Liver (tissue), 9 donors: ENCODE measurements around the gene JMJD6. TPM values are rescaled to one million over a fixed set of nuclear protein-coding genes. Genes with fewer than 3 reads are reported as not detected.
"Not testable (repeated sequence)": the region's sequence is repeated elsewhere in the genome, so short reads cannot be mapped to it uniquely, and the experiment has no call there.

Source experiments
- DNase-seq: peaks from one replicate; pipeline ENCODE4 v3.0.0-alpha.2; 2017; ENCODE audit warnings: low spot score
- H3K27ac ChIP-seq, 2 donors: one replicate each; pipeline ENCODE4 v1.7.0; 2013; ENCODE audit warnings: inconsistent platforms in 2 of 2, low read length in 2 of 2, control low read depth in 1 of 2, low read depth in 1 of 2, mild to moderate bottlenecking in 1 of 2
- H3K27me3 ChIP-seq, 4 donors: one replicate each; pipeline versions ENCODE4 v1.6.1 to v1.7.0; 2013; ENCODE audit warnings: low read length in 3 of 4, inconsistent platforms in 1 of 4, mild to moderate bottlenecking in 1 of 4, moderate library complexity in 1 of 4; ENCODE audit not compliant: control insufficient read depth in 4 of 4, insufficient read depth in 4 of 4
- H3K36me3 ChIP-seq, 4 donors: one replicate each; pipeline versions ENCODE4 v1.6.1 to v1.7.0; 2013; ENCODE audit warnings: low read length in 3 of 4, mild to moderate bottlenecking in 3 of 4, low read depth in 1 of 4, moderate library complexity in 1 of 4; ENCODE audit not compliant: control insufficient read depth in 4 of 4, insufficient read depth in 3 of 4
- H3K4me1 ChIP-seq, 4 donors: one replicate each; pipeline versions ENCODE4 v1.6.1 to v1.7.0; 2013; ENCODE audit warnings: low read length in 3 of 4, mild to moderate bottlenecking in 3 of 4, moderate library complexity in 1 of 4; ENCODE audit not compliant: control insufficient read depth in 4 of 4, insufficient read depth in 4 of 4
- H3K4me3 ChIP-seq, 3 donors: one replicate each; pipeline versions ENCODE4 v1.6.1 to v1.7.0; 2013; ENCODE audit warnings: low read length in 3 of 3, control low read depth in 1 of 3, low read depth in 1 of 3, mild to moderate bottlenecking in 1 of 3
- H3K9ac ChIP-seq, 2 donors: one replicate each; pipeline ENCODE4 v1.7.0; 2013; ENCODE audit warnings: low read length in 2 of 2, mild to moderate bottlenecking in 2 of 2, moderate library complexity in 2 of 2, control low read depth in 1 of 2, low read depth in 1 of 2
- H3K9me3 ChIP-seq, 4 donors: one replicate each; pipeline versions ENCODE4 v1.6.1 to v1.7.0; 2013; ENCODE audit warnings: low read length in 3 of 4; ENCODE audit not compliant: control insufficient read depth in 4 of 4
- EGR1 ChIP-seq, 2 donors: IDR thresholded peaks; 2 replicates each; pipeline ENCODE4 v1.6.1; 2016 to 2018; ENCODE audit warnings: antibody characterized with exemption in 2 of 2, low read depth in 2 of 2
- FOXA1 ChIP-seq: IDR thresholded peaks from 2 replicates; pipeline ENCODE4 v1.6.1; 2016; ENCODE audit warnings: antibody characterized with exemption
- FOXA2 ChIP-seq: IDR thresholded peaks from 2 replicates; pipeline ENCODE4 v1.6.1; 2016; ENCODE audit warnings: antibody characterized with exemption
- GABPA ChIP-seq, 2 donors: IDR thresholded peaks in 1 of 2; conservative IDR thresholded peaks in 1 of 2; 2 replicates each; pipeline ENCODE4 v1.6.1; 2016; ENCODE audit warnings: antibody characterized with exemption in 2 of 2, mild to moderate bottlenecking in 1 of 2, moderate library complexity in 1 of 2
- HNF4A ChIP-seq, 2 donors: conservative IDR thresholded peaks; 2 replicates each; pipeline ENCODE4 v1.6.1; 2016; ENCODE audit warnings: antibody characterized with exemption in 2 of 2, mild to moderate bottlenecking in 2 of 2
- HNF4G ChIP-seq: IDR thresholded peaks from 2 replicates; pipeline ENCODE4 v1.6.1; 2016; ENCODE audit warnings: antibody characterized with exemption
- JUND ChIP-seq, 2 donors: IDR thresholded peaks; 2 replicates each; pipeline ENCODE4 v1.6.1; 2016; ENCODE audit warnings: antibody characterized with exemption in 2 of 2
- NR2F2 ChIP-seq: IDR thresholded peaks from 2 replicates; pipeline ENCODE4 v1.6.1; 2016; ENCODE audit warnings: antibody characterized with exemption
- RAD21 ChIP-seq, 2 donors: IDR thresholded peaks; 2 replicates each; pipeline ENCODE4 v1.6.1; 2016; ENCODE audit warnings: antibody characterized with exemption in 2 of 2, mild to moderate bottlenecking in 2 of 2
- RXRA ChIP-seq, 2 donors: IDR thresholded peaks; 2 replicates each; pipeline ENCODE4 v1.6.1; 2017 to 2018; ENCODE audit warnings: antibody characterized with exemption in 2 of 2, mild to moderate bottlenecking in 1 of 2
- SP1 ChIP-seq: IDR thresholded peaks from 2 replicates; pipeline ENCODE4 v1.6.1; 2018; ENCODE audit warnings: antibody characterized with exemption, mild to moderate bottlenecking
- TAF1 ChIP-seq: conservative IDR thresholded peaks from 2 replicates; pipeline ENCODE4 v1.6.1; 2016; ENCODE audit warnings: antibody characterized with exemption, mild to moderate bottlenecking
- YY1 ChIP-seq: IDR thresholded peaks from 2 replicates; pipeline ENCODE4 v1.6.1; 2016; ENCODE audit warnings: antibody characterized with exemption, mild to moderate bottlenecking
- WGBS: extraction: QIAGEN DNeasy Blood & Tissue Kit; methylation state at CpG from one replicate; pipeline ENCODE4 v1.1.7; 2013; 5-methylcytosine and 5-hydroxymethylcytosine counted together
- polyA plus RNA-seq, 2 donors: library from polyadenylated mRNA; stranded (reverse) in 1 of 2; unstranded in 1 of 2; fragments of 200-250 nt in 1 of 2; fragments of >200 nt in 1 of 2; fragmentation: Nextera tagmentation in 1 of 2; extraction: Ambion mirVana in 1 of 2; gene quantifications; one replicate each; pipeline versions ENCODE4 v1.2.1 to v1.2.3, GENCODE V29; 2013 to 2015
- total RNA-seq, 2 donors: library from RNA; depleted of rRNA; stranded (reverse); fragments of >200 nt; gene quantifications; one replicate each; pipeline ENCODE4 v1.2.3, GENCODE V29; 2014
- TF ChIP-seq, protein P1 (sequence below): IDR thresholded peaks from 2 replicates; pipeline ENCODE4 v1.6.1; 2016; ENCODE audit warnings: antibody characterized with exemption
- TF ChIP-seq, protein P2 (sequence below): fragments of 150-350 bp; IDR thresholded peaks from 2 replicates; pipeline ENCODE4 v1.5.1; 2017; ENCODE audit warnings: improper control_type of control experiment, low read depth, low read length; ENCODE audit not compliant: missing input control
- TF ChIP-seq, protein P3 (sequence below): IDR thresholded peaks from 2 replicates; pipeline ENCODE4 v1.6.1; 2016; ENCODE audit warnings: antibody characterized with exemption, mild to moderate bottlenecking
- TF ChIP-seq, protein P4 (sequence below): IDR thresholded peaks from 2 replicates; pipeline ENCODE4 v1.6.1; 2016; ENCODE audit warnings: antibody characterized with exemption
- TF ChIP-seq, protein P5 (sequence below): IDR thresholded peaks from 2 replicates; pipeline ENCODE4 v1.6.1; 2016; ENCODE audit warnings: antibody characterized with exemption
- donor health status: healthy.
- donor health status: healthy.
- donor health status: healthy.
- donor health status: healthy.
- donor health status: healthy.

The JMJD6 gene
- total and polyA plus RNA-seq, 4 donors = 9.9 to 16.1 (median 11.2) TPM

DNA sequence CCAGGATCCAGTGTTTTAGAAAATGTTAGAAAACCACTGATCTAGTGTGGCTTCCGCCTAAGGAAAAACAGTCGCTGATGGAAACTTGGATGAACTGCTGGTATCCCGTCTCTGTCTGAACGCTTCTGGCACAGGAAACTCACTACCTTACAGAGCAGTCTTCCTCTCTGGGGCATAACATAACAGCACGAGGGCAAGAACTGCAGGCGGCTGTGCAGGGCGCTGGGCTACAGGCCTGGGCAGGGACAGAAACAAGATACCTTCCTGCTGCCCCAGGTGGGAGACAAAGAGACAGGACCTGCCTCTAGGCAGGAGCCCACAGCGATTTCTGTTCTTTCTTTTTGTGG is 26.2 kb downstream of the JMJD6 start:
- Histone ChIP-seq H3K27ac (peak overlapping the region; percentile 49 to 67), H3K36me3 (no peaks in the 10 kb centered on the region), H3K4me1 (peaks cover 0 to 5% (median 0%) of the 10 kb centered on the region in 4 donors), H3K27me3 (no peaks in the 10 kb centered on the region), H3K9me3 (no peaks in the 10 kb centered on the region), H3K9ac (peak overlapping the region in 1 of 2 donors; percentile 47), H3K4me3 (no peak overlapping the region)
- 79% methylated on average over 8 of the region's 8 CpGs for WGBS
- no peak for DNase-seq
- TF ChIP-seq JUND (IDR thresholded peaks at IDR 0.05) = no peak
- TF ChIP-seq HNF4G = no peak
- TF ChIP-seq SP1 = no peak
- TF ChIP-seq, protein P1, sequence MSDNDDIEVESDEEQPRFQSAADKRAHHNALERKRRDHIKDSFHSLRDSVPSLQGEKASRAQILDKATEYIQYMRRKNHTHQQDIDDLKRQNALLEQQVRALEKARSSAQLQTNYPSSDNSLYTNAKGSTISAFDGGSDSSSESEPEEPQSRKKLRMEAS = no peak
- TF ChIP-seq YY1 = no peak
- TF ChIP-seq TAF1 = no peak
- TF ChIP-seq FOXA2 = no peak
- no peak for TF ChIP-seq NR2F2
- no peak for TF ChIP-seq RXRA (IDR thresholded peaks at IDR 0.05)
- no peak for TF ChIP-seq GABPA (IDR thresholded peaks at IDR 0.05 in 1 of 2, conservative IDR thresholded peaks at IDR 0.05 in 1 of 2)
- TF ChIP-seq, protein P2, sequence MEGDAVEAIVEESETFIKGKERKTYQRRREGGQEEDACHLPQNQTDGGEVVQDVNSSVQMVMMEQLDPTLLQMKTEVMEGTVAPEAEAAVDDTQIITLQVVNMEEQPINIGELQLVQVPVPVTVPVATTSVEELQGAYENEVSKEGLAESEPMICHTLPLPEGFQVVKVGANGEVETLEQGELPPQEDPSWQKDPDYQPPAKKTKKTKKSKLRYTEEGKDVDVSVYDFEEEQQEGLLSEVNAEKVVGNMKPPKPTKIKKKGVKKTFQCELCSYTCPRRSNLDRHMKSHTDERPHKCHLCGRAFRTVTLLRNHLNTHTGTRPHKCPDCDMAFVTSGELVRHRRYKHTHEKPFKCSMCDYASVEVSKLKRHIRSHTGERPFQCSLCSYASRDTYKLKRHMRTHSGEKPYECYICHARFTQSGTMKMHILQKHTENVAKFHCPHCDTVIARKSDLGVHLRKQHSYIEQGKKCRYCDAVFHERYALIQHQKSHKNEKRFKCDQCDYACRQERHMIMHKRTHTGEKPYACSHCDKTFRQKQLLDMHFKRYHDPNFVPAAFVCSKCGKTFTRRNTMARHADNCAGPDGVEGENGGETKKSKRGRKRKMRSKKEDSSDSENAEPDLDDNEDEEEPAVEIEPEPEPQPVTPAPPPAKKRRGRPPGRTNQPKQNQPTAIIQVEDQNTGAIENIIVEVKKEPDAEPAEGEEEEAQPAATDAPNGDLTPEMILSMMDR = no peak
- TF ChIP-seq RAD21 (IDR thresholded peaks at IDR 0.05) = no peak
- TF ChIP-seq, protein P3, sequence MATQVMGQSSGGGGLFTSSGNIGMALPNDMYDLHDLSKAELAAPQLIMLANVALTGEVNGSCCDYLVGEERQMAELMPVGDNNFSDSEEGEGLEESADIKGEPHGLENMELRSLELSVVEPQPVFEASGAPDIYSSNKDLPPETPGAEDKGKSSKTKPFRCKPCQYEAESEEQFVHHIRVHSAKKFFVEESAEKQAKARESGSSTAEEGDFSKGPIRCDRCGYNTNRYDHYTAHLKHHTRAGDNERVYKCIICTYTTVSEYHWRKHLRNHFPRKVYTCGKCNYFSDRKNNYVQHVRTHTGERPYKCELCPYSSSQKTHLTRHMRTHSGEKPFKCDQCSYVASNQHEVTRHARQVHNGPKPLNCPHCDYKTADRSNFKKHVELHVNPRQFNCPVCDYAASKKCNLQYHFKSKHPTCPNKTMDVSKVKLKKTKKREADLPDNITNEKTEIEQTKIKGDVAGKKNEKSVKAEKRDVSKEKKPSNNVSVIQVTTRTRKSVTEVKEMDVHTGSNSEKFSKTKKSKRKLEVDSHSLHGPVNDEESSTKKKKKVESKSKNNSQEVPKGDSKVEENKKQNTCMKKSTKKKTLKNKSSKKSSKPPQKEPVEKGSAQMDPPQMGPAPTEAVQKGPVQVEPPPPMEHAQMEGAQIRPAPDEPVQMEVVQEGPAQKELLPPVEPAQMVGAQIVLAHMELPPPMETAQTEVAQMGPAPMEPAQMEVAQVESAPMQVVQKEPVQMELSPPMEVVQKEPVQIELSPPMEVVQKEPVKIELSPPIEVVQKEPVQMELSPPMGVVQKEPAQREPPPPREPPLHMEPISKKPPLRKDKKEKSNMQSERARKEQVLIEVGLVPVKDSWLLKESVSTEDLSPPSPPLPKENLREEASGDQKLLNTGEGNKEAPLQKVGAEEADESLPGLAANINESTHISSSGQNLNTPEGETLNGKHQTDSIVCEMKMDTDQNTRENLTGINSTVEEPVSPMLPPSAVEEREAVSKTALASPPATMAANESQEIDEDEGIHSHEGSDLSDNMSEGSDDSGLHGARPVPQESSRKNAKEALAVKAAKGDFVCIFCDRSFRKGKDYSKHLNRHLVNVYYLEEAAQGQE = no peak
- TF ChIP-seq HNF4A (conservative IDR thresholded peaks at IDR 0.05) = no peak
- TF ChIP-seq, protein P4, sequence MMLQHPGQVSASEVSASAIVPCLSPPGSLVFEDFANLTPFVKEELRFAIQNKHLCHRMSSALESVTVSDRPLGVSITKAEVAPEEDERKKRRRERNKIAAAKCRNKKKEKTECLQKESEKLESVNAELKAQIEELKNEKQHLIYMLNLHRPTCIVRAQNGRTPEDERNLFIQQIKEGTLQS = no peak
- no peak for TF ChIP-seq EGR1 (IDR thresholded peaks at IDR 0.05; ENCODE audit: low read depth in 2 of 2)
- TF ChIP-seq, protein P5, sequence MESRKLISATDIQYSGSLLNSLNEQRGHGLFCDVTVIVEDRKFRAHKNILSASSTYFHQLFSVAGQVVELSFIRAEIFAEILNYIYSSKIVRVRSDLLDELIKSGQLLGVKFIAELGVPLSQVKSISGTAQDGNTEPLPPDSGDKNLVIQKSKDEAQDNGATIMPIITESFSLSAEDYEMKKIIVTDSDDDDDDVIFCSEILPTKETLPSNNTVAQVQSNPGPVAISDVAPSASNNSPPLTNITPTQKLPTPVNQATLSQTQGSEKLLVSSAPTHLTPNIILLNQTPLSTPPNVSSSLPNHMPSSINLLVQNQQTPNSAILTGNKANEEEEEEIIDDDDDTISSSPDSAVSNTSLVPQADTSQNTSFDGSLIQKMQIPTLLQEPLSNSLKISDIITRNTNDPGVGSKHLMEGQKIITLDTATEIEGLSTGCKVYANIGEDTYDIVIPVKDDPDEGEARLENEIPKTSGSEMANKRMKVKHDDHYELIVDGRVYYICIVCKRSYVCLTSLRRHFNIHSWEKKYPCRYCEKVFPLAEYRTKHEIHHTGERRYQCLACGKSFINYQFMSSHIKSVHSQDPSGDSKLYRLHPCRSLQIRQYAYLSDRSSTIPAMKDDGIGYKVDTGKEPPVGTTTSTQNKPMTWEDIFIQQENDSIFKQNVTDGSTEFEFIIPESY = no peak
- TF ChIP-seq FOXA1 = no peak

DNA sequence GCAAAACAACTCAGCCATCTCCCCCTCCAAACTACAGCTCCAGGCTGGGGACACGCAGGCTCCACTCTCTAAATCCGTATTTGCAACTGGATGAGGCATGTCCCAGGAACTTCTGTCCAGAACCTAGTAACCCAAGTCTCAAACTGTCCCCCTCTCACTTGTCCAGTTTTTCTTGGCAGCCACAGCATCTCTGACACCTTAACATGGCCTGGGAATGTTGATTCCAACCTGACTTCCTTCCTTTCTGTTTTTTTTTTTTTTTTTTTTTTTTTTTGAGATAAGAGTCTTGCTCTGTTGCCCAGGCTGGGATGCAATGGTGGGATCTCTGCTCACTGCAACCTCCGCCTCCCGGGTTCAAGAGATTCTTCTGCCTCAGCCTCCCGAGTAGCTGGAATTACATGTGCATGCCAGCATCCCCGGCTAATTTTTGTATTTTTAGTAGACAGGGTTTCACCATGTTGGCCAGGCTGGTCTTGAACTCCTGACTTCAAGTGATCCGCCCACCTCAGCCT is 27.9 kb downstream of the JMJD6 start:
- 88% methylated on average over 7 of the region's 7 CpGs for WGBS
- peak overlapping the region in 1 of 2 donors; percentile 31 for H3K27ac ChIP-seq
- H3K27me3 ChIP-seq, H3K4me1 ChIP-seq, DNase-seq, H3K9me3 ChIP-seq, H3K4me3 ChIP-seq, H3K36me3 ChIP-seq, H3K9ac ChIP-seq: not testable (repeated sequence)
